ENCODE results near the gene CENPI. TPM values are rescaled to one million over a fixed set of nuclear protein-coding genes. Genes with fewer than 3 reads are reported as not detected.
"Not testable (repeated sequence)": the region's sequence is repeated elsewhere in the genome, so short reads cannot be mapped to it uniquely, and the experiment has no call there.

CENPI gene
- total RNA-seq, 1 experiment from 2014 or later: 18.1 TPM

DNA sequence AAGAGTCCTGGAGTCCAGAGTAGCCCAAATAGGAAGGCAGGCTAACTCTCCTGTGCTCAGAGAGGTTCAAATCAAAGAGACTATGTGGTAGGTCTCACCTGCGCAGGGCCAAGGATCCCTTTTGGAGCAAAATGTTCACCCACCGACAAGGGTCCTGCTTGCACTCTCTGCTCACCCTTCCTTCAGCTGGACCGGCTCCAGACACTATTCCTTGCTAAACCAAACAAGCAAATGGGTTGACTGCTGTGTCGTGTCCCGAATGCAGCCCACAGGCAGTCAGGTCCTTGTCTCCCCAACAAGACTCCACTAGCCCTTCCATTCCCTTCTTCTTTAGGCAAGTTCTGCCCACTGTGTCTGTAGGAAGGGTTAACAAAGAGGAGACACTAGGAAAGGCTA is 46.9 kb upstream of the CENPI start:
- DNase-seq (ENCODE audit: low spot score): no peak
- no peak; the same call in 1 of the 2 replicates for ATAC-seq
- H3K27me3 Mint-ChIP-seq (ENCODE audit: low read depth): no peaks in the 10 kb centered on the region
- H3K36me3 Mint-ChIP-seq: peaks cover 2% of the 10 kb centered on the region; the same call in 1 of the 2 replicates
- ChIA-PET POLR2A (no interaction called here), CTCF (no interaction called here)
- H3K9me3 Mint-ChIP-seq: no peaks in the 10 kb centered on the region
- TF ChIP-seq ATF2 (CRISPR knock-in tag; IDR thresholded peaks at IDR 0.05; ENCODE audit: borderline replicate concordance, low read depth): no peak
- peak overlapping the region; percentile 84; the same call in 1 of the 2 replicates for H3K27ac Mint-ChIP-seq
- peak overlapping the region; percentile 76 for H3K4me3 Mint-ChIP-seq
- H3K4me1 Mint-ChIP-seq: peaks cover 2% of the 10 kb centered on the region; the same call in 1 of the 2 replicates

- peaks cover 5% of the 10 kb centered on the region for H3K9me3 Mint-ChIP-seq
- H3K36me3 Mint-ChIP-seq: peaks cover 4% of the 10 kb centered on the region; the same call in 1 of the 2 replicates
- peak; percentile 90 for ATAC-seq
- H3K27ac Mint-ChIP-seq: peak within 1 kb of the TSS; percentile 84
- POLR2A ChIA-PET: no interaction called here
- DNase-seq (ENCODE audit: low spot score): peak; percentile 57
- H3K4me3 Mint-ChIP-seq: peak within 1 kb of the TSS; percentile 76
- no peaks in the 10 kb centered on the region for H3K27me3 Mint-ChIP-seq (ENCODE audit: low read depth)
- CTCF ChIA-PET: no interaction called here
- TF ChIP-seq ZNF281 (CRISPR knock-in tag; IDR thresholded peaks at IDR 0.05) (no peak), NR2C2 (CRISPR knock-in tag; IDR thresholded peaks at IDR 0.05) (no peak), ZNF219 (CRISPR knock-in tag; IDR thresholded peaks at IDR 0.05; ENCODE audit: borderline replicate concordance) (no peak), ATF1 (CRISPR knock-in tag; IDR thresholded peaks at IDR 0.05) (no peak), FOXK1 (CRISPR knock-in tag; IDR thresholded peaks at IDR 0.05) (0 out of 2 replicates have a peak, but pooled peaks have one; percentile 13)
- TF ChIP-seq, protein P1, sequence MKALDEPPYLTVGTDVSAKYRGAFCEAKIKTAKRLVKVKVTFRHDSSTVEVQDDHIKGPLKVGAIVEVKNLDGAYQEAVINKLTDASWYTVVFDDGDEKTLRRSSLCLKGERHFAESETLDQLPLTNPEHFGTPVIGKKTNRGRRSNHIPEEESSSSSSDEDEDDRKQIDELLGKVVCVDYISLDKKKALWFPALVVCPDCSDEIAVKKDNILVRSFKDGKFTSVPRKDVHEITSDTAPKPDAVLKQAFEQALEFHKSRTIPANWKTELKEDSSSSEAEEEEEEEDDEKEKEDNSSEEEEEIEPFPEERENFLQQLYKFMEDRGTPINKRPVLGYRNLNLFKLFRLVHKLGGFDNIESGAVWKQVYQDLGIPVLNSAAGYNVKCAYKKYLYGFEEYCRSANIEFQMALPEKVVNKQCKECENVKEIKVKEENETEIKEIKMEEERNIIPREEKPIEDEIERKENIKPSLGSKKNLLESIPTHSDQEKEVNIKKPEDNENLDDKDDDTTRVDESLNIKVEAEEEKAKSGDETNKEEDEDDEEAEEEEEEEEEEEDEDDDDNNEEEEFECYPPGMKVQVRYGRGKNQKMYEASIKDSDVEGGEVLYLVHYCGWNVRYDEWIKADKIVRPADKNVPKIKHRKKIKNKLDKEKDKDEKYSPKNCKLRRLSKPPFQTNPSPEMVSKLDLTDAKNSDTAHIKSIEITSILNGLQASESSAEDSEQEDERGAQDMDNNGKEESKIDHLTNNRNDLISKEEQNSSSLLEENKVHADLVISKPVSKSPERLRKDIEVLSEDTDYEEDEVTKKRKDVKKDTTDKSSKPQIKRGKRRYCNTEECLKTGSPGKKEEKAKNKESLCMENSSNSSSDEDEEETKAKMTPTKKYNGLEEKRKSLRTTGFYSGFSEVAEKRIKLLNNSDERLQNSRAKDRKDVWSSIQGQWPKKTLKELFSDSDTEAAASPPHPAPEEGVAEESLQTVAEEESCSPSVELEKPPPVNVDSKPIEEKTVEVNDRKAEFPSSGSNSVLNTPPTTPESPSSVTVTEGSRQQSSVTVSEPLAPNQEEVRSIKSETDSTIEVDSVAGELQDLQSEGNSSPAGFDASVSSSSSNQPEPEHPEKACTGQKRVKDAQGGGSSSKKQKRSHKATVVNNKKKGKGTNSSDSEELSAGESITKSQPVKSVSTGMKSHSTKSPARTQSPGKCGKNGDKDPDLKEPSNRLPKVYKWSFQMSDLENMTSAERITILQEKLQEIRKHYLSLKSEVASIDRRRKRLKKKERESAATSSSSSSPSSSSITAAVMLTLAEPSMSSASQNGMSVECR (CRISPR knock-in tag; IDR thresholded peaks at IDR 0.05; ENCODE audit: borderline replicate concordance): no peak
- H3K4me1 Mint-ChIP-seq: peaks cover 2% of the 10 kb centered on the region; the same call in 1 of the 2 replicates
Measured at GRCh38 chrX:101051549-101052302, 46.3 kb upstream of the CENPI start, which contains the start of gene TRMT2B. Gene TRMT2B (minus strand): TSS chrX:101052111. CDS start chrX:101042289, 9,822 bp downstream.

- DNase-seq (ENCODE audit: low spot score); POLR2A ChIA-PET; ATAC-seq; H3K36me3 Mint-ChIP-seq; H3K27me3 Mint-ChIP-seq (ENCODE audit: low read depth); H3K4me3 Mint-ChIP-seq; H3K27ac Mint-ChIP-seq; H3K4me1 Mint-ChIP-seq: not testable (repeated sequence)
- CTCF ChIA-PET: interaction anchor here (0.9 kb wide), 1 partner anchor 1779 kb away, joined by 3 read pairs; no protein-coding TSS in a partner anchor
- H3K9me3 Mint-ChIP-seq: peaks cover 10% of the 10 kb centered on the region
Measured at GRCh38 chrX:101056551-101056950, 41.5 kb upstream of the CENPI start.
